CD4-positive, alpha-beta T cell treated with Interleukin-2 at 100 ng/mL for 4 hours (primary cell): ENCODE measurements around the gene PMVK.
"Not testable (repeated sequence)": the region's sequence is repeated elsewhere in the genome, so short reads cannot be mapped to it uniquely, and the experiment has no call there.

Experiments used
- DNase-seq: peaks from one replicate; pipeline ENCODE4 v3.0.0-alpha.2; 2020; ENCODE audit warnings: low spot score

PMVK gene

DNA sequence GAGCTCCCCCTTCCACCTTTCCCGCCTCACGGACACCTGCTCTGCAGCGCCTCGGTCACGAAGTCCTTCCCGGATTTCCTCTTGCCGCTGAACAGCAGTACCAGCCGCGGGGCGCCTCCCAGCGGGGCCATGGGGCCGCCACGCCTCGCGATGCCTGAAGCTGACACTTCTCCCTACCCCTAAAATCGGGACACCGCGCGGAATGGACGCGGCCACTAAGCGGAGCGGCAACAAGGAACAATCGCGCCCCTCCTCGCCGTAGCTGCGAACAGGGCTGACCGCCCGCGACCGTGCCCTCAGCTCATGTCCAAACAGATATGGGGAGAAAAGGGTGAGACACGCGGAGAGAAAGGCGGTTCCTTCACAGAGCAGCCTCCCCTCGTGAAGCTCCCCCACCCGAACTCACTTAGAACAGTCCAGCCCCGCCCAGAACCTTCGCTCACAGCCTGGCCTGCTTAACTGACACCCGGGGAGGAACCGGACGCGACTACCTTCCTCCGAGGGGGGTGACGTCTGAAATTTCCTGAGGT, at the start of gene PMVK:
Gene PMVK, minus strand, starts transcription at position 165 of the 530 bp plus-strand sequence. Its CDS starts 34 bp downstream, at position 131.
- DNase-seq = peak; percentile 96

- no peak for DNase-seq
These were observed 47.4 kb upstream of the PMVK start for GRCh38 chr1:154983776-154984466.

DNA sequence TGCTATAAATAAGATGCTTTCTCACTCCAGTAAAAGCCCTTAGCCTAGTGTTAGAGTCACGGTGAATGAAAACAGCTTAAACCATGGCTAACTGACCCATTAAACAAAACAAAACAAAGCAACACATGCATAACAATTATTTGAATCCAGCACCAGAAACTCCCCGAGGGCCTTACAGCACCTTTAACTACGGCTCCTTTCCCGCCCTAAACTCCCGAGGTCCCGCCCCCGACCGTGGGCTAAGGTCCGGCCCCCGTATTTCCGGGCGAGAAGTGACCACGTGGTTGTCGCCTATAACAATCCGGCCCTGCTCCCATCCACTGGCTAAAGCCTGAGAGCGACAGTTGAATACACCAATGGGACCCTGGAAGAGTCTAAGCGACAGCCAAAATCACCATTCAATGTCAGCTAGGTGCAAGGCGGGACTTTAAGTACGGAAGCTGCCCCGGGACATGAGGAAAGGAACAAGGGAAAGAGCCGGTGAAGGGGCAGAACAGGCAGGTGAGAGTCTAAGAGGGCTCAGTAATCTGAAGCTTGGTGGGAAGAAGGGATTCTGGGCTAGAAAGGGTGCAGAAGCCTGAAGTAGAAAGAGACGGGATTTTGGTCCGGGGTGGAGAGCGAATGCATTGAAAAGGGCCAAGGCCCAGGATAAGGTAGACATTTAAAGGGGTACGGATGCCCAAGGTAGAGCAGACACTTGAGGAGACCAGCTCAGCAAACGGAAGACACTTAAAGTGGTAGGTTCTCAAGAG, 46.6 kb upstream of the PMVK start, which contains the start of gene FLAD1:
Gene FLAD1, plus strand, starts transcription at position 448 of the 752 bp plus-strand sequence. CDS start 351 bp downstream, outside the sequence.
- peak; percentile 99 for DNase-seq

GRCh38 chr1:154982341-154982740, 45.8 kb upstream of the PMVK start:
- no peak for DNase-seq

DNA sequence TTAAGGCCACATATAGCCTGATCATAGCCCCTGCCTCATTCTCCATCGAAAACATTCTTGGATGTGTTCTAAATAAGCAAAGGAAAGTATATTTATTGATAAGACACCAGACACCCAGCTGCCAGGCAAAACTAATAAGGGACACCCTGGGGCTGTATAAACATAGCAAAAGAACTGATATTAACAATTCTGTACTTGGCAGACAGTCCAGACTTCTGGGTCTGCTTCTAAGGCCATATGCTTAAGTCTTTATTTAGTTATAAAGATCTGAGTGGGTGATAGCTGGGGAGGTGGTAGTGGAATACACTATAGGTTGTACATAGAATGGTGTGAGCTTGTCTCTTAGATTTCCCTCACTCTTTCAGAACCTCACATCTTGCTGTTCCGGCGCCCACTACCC, 41.8 kb upstream of the PMVK start:
- no peak for DNase-seq

DNA sequence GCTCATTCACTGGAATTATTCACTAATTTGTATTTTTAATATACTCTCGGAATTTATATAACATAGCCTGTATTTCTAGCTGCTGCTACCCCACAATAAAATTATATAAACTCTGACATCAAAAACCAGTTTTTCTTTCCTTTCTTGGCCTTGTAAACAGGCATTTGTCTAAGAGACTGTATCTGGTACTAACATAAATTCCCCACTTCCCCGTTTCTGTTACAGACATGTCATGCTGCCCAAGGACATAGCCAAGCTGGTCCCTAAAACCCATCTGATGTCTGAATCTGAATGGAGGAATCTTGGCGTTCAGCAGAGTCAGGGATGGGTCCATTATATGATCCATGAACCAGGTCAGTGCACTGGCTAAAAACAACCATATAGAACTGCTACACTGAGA, 41.2 kb upstream of the PMVK start:
- not testable (repeated sequence) for DNase-seq

DNA sequence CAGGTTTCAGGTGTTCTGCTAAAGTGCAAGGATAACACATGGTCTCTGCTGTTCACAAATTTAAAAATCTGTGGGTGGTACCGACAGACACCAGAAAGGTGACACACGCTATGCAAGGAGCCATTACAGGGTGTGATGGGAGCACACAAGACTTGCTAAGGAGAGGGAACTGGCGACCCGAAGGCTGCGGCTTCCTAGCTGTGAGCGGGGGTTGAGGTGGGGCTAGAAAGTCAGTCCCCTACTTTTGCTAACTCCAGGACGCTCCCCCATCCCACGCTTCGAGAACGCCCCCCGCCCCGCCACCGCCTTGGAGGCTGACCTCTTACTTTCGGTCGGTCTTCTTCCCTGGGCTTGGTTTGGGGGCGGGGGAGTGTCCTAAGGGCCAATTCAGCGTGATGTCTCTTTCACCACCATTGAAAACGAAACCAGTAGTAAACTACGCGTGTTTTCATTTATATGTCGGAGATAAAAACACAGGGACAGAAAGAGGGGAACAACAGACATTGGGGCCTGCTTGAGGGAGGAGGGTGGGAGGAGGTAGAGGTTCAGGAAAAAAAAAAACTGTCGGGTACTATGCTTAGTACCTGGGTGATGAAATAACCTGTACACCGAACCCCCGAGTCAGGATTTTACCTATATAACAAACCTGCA, 39.0 kb upstream of the PMVK start:
- peak; percentile 54 for DNase-seq

- peak; percentile 95 for DNase-seq
These were observed 38.4 kb upstream of the PMVK start for GRCh38 chr1:154974808-154975408.

GRCh38 chr1:154974102-154974807, 37.7 kb upstream of the PMVK start, which contains the start of gene CKS1B:
TSS of gene CKS1B (plus strand) at chr1:154974681. CDS start at chr1:154974746, 65 bp downstream.
- DNase-seq = peak; percentile 99

GRCh38 chr1:154973344-154974101, 37.0 kb upstream of the PMVK start:
- peak; percentile 93 for DNase-seq

DNA sequence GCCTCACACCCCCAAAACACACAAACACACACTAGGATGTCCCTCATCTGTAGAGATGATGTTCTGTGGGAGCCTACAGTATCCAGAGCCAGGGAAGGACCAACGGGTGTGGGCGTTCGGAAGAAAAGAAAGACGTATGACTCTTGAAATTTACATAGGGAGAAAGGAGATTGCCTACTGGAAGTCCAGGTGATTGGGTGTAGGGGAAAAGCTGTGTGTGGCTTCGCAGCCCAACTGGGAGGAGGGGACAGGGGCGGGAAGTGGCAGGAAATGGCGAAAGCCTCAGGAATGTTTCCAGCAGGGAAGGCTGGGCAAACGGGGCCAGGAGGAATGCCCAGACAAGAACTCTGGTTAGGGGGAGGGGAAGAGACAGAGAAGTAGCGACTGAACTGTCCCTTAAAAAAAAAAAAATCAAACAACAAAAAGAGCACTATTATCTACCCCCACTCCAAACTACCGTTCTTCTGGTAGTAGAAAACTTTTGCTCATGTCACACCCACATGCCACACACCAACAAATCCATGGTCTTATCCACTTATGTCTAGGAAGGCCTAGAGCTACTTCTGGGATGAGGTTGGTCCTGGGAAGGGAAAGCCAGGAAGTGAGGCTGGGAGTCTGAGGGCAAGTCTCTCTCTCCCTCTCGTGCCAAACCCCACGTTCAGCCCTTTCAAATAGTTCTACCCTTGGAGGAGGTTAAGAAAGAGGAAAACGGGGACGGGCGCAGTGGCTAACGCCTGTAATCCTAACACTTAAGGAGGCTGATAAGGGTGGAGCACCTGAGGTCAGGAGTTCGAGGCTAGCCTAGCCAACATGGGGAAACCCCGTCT, 36.2 kb upstream of the PMVK start:
- no peak for DNase-seq

DNA sequence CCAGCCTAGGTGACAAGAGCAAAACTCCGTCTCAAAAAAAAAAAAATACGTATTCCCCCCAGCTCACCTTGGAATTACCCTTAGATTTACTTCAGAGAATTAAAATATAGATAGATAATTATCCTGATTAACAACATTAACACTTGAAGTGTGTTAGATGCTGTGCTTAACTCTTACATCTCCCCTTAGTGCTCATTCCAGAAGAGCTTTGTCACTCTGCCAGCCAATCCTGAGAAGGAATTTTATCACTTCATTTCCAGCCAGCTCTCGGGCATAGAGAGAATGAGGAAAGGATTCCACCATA, 35.6 kb upstream of the PMVK start:
- DNase-seq = no peak

DNA sequence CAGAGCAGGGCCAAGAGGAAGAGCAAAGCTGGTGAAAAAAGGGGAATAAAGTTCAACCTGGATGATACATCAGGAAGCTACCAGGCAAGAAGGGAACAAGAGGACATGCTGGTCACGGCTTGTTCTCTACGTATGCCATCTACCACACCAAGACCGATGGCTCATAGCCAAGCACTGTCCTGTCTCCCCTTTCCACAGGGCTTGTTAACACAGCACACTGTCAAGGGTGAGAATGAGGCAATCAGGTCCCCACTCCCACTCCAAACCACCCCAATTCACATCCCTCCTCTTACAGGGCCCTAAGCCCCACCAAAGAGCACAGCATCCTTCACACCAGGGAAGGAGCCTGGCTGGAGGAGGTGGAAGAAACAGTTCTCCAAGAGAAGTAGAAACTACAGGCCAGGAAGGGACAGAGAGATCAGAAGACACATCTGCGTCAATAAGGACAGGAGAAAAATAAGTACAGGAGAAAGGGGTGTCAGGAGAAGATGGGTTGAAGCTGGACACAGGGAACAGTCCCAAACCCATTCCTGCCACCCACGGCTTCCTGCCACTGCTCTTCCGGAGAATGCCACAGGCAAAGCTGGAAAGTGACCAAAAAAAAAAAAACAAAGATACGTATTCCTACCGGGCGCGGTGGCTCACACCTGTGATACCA, 35.0 kb upstream of the PMVK start:
- DNase-seq = no peak

DNA sequence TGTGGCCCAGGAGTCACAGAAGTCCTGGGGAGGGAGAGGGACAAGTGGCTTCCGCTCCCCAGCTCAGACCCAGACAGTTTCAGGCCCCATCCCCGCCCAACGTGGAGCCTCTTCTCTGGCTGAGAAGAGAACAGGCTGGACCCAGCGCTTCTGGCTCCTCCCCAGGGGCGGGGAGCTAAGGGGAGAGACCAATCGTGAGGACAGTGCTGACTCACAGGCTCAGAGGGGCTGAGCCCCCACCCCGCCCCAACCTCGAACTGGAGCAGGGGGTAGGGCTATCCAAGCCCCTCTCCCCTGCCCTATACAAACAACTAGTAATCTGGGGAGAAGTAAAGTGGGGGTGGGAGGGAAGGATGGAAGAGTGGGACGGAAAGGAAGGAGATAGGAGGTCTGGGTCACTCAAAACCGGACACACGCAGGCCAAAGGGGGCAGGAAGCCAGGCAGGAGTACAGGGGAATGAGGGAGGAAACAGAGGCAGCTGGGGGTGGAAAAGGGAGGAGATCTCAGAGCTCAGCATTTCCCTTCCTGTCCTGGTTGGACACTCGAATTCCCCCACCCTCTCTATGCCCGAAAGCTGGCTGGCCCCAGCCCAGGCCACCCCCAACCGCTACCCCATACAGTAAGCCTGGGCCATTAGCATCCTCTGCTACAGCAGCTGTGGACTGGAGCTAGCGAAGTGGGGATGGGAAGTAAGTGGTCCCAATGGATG, 34.3 kb upstream of the PMVK start, which contains the start of gene SHC1:
Gene SHC1, minus strand, starts transcription at position 117 of the 710 bp plus-strand sequence. CDS start 221 bp downstream, outside the sequence.
- peak; percentile 38 for DNase-seq

GRCh38 chr1:154969860-154970452, 33.4 kb upstream of the PMVK start:
- DNase-seq = no peak

GRCh38 chr1:154969246-154969645, 32.7 kb upstream of the PMVK start:
- no peak for DNase-seq

DNA sequence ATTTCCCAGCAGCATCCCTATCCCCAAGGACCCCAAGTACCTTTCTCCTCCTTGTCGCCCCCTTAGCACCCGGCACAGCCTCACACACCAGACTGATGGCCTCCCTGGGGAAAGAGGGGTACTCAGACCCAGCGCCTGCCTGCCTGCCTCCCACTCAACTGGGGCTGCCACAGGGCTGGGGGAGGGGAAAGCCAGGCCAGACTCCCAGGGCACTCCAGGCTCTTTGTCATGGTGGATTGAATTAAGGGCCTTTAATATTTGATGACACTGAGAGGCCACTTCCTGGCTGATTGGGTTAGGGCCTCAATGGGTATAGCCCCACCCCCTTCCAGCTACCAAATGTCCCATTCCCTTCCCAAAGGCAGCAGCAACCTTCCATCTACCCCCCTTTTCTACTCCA, 32.2 kb upstream of the PMVK start:
- DNase-seq = no peak

- DNase-seq = no peak
These were observed 30.9 kb upstream of the PMVK start for GRCh38 chr1:154967331-154967950.
